ENCODE measurements around the gene TUBA3D.
"Not testable (repeated sequence)": the region's sequence is repeated elsewhere in the genome, so short reads cannot be mapped to it uniquely, and the experiment has no call there.

DNA sequence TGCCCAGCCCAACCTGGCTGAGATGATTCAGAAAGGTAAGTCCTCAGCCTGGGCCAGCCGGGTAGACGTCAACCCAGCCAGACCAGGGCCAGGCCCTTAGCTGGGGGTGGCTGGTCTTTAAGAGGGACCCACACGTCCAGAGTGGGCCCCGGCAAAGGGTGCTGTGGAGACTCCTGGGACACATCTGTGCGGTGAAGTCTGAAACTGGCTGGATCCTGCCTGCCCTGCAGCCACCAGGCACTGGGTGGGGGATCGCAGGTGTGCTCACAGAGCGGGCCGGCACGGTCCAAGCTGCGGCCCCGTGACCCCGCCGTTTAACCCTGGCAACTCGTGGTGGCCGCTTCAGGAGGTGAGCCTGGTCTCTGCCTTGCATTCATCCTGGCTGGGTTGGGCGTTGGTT lies 41.9 kb downstream of the TUBA3D start:
- TF ChIP-seq POLR2AphosphoS5 (IDR thresholded peaks at IDR 0.05; ENCODE audit: low read depth, low read length); POLR2A (IDR thresholded peaks at IDR 0.05; ENCODE audit: low read depth, low read length); TAF1 (IDR thresholded peaks at IDR 0.05; ENCODE audit: borderline replicate concordance, low read depth, low read length): not testable (repeated sequence)

Data from GM12892 (cell line).